Mammary epithelial cell (primary cell): ENCODE results near the gene PYCR2.

Experiments
- CTCF ChIP-seq, 2 donors: IDR thresholded peaks in 1 of 2; conservative IDR thresholded peaks in 1 of 2; 2 replicates each; pipeline ENCODE4 v1.5.1; 2011 to 2012; ENCODE audit warnings: inconsistent platforms in 2 of 2, low read length in 2 of 2, mild to moderate bottlenecking in 2 of 2, control low read depth in 1 of 2, low read depth in 1 of 2; ENCODE audit not compliant: insufficient read depth in 1 of 2; ENCODE audit errors: extremely low read depth in 1 of 2
- EZH2 ChIP-seq: IDR thresholded peaks from 2 replicates; pipeline ENCODE4 v1.6.1; 2012; ENCODE audit warnings: low read length, inconsistent platforms, borderline replicate concordance

- TF ChIP-seq CTCF (conservative IDR thresholded peaks at IDR 0.05 in 1 of 2, IDR thresholded peaks at IDR 0.05 in 1 of 2; ENCODE audit: extremely low read depth in 1 of 2, insufficient read depth in 1 of 2, low read depth in 1 of 2, low read length in 2 of 2): no peak
- no peak for TF ChIP-seq EZH2
These were observed 714 bp downstream of the PYCR2 start for GRCh38 chr1:225923381-225923691.
